AG08396 (cell line): Measurements from ENCODE around the gene CTAGE4.
"Not testable (repeated sequence)": the region's sequence is repeated elsewhere in the genome, so short reads cannot be mapped to it uniquely, and the experiment has no call there.

Experiments used
- DNase-seq: peaks from one replicate; pipeline ENCODE4 v3.0.0; 2012; ENCODE audit warnings: low spot score, mixed read lengths

CTAGE4 gene

DNA sequence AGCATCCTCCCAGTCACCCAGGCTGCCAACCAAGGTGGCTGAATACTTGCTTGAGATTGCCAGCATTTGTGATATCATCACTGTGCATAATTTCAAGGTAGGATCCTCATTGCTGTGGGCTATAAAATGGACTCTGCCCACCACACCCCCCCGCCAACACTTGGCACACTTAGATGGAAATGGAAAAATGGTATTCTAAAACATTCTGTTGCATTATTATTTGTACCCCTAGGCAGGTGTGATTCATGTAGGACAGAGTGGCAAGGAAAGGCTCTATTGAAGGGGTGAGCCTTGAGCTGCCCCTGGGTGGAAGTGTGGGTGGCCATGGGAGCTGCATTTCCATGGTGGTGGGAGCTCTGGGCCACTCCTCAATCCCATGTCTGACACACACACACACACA, 35.3 kb downstream of the CTAGE4 start:
- DNase-seq: not testable (repeated sequence)

DNA sequence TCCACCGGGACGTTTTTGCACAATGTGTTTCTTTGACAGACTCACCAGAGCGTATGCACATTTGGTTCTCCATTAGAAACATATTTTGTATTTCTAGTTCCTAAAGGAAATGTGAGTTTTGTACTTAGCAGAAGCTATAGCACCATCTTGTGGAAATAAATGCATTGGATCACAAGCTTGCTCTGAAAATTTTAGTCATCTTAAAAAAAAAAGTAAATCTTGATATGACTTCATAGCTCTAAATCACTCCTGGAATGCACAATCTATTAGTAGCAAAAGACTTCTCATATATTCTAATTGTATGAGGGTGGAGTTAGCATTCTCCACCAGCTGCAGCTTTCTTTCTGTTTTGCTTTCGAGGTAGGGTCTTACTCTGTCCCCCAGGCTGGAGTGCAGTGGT, 35.9 kb downstream of the CTAGE4 start:
- DNase-seq: not testable (repeated sequence)

DNA sequence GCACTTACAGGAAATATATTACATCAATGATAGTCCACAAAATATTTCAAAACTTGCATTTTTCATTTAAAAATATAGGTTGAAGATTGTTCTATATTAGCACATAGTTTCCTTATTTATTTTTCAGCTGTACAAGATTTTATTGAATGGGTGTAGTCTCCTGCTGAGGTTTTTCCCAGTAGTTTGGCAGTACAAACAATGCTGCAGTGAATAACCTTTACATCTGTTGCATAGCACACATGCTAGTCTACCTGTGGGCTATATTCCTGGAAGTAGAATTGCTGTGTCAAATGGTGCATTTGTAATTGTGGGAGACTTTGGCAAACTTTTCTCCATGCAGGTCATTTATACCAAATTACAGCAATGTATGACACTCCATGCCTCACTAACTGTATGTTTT, 37.3 kb downstream of the CTAGE4 start:
- DNase-seq: not testable (repeated sequence)

DNA sequence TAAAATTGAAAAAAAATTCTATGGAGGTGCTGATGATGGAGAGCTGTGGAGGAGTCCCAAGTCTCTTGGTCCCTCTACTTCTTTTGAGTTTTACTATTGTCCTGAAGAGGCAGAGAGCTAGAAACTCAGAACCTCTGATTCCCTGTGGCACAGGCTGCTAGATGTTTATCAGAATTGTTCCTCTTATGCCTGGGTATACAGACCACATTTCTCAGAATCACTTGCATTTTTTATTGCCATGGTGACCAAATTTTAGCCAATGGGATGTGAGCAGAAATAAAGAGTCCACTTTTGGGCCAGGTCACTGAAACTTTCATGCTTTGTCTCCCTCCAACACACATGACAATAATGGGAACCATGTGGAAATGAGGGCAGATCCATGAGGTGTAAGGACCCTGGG, 40.4 kb downstream of the CTAGE4 start:
- not testable (repeated sequence) for DNase-seq

DNA sequence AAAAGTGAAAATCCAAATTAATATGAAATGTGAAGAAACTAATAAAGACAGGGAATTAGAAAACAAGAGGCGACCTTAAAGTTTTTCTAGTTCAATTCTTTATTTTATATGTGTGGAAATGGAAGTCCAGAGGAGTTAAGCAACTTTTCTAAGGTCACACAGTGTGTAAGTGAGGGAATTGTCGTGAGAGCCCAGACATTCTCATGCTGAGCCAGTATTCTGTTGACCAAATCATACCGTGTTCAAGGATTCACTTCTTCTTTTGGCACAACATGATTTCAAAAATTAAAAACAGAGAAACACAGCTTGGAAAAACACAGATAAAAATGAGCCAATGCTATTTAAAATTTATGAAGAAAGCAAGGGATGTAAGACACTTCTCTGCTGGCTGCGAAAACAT, 43.6 kb downstream of the CTAGE4 start:
- DNase-seq: not testable (repeated sequence)

DNA sequence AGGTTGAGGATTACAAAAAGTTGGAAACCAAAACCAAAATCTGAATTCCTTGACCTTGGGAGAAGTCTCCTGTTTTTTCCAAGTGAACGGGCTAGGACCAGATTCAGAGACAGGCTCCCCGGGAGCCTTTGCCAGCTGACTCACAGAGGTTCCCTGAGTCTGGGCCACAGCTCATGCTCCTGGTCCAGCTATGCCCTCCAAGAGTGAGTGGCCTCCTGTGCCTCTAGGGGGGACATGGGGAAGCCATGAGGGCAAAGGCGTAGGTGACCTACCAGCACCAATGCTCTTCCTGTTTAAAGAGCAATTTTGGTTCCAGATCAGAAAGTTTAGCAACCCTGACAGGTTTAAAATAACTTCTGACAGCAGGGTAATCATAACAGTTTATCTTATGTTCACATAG, 45.5 kb downstream of the CTAGE4 start:
- DNase-seq: not testable (repeated sequence)

DNA sequence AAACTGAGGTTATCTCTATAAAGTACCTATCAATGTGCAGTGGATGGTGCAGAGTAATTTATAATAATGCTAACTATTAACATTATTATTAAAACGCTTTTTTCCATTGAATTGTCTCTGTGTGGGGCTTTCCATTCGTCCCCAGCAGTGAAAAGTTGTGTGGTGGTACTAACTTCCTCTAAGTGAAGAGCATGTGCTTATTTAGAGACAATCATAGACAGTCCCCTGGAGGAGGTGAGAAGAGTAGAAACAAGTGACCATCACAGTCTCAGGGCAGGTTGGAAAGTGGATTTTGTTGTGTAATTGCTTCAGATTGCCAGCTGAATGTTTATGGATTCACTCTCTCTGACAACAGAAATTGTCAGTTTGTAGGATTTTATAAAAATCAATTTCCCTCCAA, 47.8 kb downstream of the CTAGE4 start:
- not testable (repeated sequence) for DNase-seq

DNA sequence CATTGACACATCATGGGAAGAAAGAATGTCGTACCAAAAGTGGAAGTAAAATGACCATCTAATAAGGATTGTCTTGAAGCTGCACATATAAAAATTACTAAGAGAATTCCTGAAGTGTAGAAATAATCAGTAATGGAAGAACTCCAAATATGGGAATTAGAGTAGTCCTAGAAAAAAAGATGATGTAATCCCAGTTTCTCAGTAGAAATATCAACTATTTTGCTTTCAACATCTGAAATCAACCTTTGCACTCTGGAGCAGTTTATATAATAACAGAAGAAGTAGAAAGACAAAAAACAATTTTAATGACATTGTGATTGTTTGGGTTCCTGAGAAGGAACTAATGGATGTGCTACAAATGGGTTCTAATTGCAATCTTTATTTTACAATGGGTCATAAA, 49.8 kb downstream of the CTAGE4 start:
- DNase-seq: not testable (repeated sequence)
